Astrocyte of the spinal cord (primary cell): ENCODE measurements around the gene GLUL.
"Not testable (repeated sequence)": the region's sequence is repeated elsewhere in the genome, so short reads cannot be mapped to it uniquely, and the experiment has no call there.

Experiments
- DNase-seq: peaks from one replicate; pipeline ENCODE4 v3.0.0; 2011; ENCODE audit warnings: low read depth, low spot score
- H3K4me3 ChIP-seq: 2 replicates; pipeline ENCODE4 v1.5.1; 2011; ENCODE audit warnings: low read depth, mild to moderate bottlenecking, low read length, moderate library complexity
- CTCF ChIP-seq: IDR thresholded peaks from 2 replicates; pipeline ENCODE4 v1.5.1; 2012; ENCODE audit warnings: low read depth, mild to moderate bottlenecking, low read length, inconsistent platforms
- in situ Hi-C: cut with HindIII; loops from 2 replicates; pipeline ENCODE4 v1.10.0; 2017; ENCODE audit warnings: low sequenced_read_pairs

GLUL gene

DNA sequence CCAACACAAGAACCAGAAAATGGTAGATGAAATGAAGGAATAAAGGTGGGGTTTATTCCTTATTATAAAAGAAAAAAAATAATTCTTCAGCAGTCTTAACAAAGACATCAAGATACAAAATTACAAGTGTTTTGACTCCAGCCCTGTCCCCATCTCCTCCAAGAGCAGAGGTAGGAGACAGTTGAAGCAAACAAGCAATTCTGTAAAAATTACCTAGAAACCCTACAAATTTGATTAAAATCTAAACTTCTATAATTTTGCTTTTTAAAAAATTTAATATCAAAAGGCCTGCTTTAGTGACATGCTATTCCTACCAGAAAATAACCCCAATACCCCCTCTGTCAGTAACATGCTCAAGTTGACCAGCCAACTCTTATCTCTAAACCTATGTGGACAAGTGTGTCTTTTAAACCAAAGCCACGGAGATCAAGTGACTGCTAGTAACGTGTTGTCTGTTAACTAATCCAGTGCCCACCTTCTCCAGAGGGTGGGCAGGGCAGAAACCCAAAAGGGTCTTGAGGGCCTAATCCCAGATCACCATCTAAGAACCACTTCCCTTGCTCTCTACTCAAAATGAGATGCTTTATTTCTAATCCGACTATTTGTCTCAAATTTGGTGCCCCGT is 8.4 kb downstream of the GLUL start:
- no peak for TF ChIP-seq CTCF
- in situ Hi-C loops: no loop called here
- H3K4me3 ChIP-seq: no peak overlapping the region
- DNase-seq: no peak

DNA sequence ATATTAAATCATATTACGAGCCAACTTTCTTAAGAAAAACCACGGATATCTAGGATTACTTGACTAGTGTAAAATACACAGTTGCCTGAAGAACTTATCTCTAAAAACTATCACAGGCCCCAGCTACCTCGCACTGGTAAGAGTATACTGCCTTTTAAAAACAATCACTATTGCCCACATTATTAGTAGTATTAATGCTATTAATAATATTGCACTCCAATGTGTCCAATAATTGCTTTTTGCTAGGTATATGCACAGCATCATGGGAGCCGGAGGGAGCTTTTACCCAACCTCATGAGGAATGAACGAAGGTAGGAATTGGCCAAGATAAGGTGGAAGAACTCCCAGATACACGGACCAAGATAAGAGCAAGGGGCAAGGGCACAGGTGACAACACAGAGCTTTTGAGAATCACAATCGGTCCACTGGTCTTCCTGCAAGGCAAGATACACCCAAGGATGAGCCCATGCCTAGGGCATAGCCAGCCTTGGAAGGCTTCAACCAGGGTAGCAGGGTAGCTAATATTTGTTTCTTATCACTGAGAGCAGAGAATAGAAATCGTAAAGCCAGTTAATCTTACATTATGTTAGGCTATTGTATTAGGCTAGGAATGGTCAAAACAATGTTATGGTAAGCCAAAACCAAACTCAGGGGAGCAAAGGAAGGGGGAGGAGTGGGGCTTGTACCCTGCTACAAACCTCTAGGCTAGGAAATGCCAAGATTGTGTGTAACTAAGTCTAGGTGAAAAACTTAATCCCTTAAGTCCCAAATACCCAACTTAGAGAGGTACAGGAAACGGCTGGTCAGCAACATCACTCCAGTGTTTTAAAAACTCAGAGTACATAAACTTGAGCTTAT is 9.4 kb downstream of the GLUL start:
- in situ Hi-C loops: no loop called here
- DNase-seq: no peak
- no peak for TF ChIP-seq CTCF
- no peak overlapping the region for H3K4me3 ChIP-seq

- no peak overlapping the region for H3K4me3 ChIP-seq
- DNase-seq: no peak
- in situ Hi-C loops: no loop called here
- no peak for TF ChIP-seq CTCF
These were observed 11.4 kb downstream of the GLUL start for GRCh38 chr1:182380199-182380598.

GRCh38 chr1:182379781-182380180 is 11.8 kb downstream of the GLUL start:
- DNase-seq, in situ Hi-C loops, H3K4me3 ChIP-seq: not testable (repeated sequence)

- no peak overlapping the region for H3K4me3 ChIP-seq
- in situ Hi-C loops: no loop called here
- no peak for DNase-seq
- TF ChIP-seq CTCF: no peak
These were observed 14.5 kb downstream of the GLUL start for GRCh38 chr1:182376936-182377574.

DNA sequence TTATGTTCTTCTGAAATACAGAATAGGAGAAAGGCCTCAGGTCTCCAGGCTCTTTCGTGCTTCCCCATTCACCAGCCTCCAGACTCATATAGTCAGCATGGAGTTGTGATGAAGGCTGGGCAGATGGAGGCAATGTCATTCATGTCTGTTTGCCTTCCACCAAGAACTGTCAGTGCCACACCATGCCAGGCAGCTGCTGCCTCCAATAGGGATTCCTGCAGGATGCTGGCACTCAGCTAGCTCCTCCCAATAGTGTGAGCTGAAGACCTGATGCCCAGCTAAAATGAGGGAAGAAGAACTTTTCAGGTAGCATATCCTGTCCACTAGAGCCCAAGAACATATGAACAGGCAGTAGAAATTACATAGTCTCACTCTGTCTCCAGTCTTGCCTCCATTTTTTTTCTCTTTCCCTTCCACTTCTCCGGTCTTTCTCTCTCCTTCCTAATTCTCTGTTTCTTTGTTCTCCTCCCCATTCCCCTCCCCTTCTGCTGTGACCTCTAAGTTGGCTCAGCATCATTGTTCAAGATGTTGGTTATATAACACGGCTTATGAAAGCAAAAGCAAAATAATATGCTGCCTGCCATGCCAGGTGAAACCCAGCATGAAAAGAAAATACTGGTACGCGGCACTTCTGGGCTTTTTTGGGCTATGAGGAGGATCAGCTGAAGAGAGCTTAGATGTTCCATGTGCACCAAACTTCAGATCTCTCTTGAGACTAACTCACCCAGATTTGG is 17.3 kb downstream of the GLUL start:
- no peak for DNase-seq
- H3K4me3 ChIP-seq: no peak overlapping the region
- no peak for TF ChIP-seq CTCF
- in situ Hi-C loops: no loop called here
